WTC11 (cell line): ENCODE data around the gene PRR12. TPM values are rescaled to one million over a fixed set of nuclear protein-coding genes. Genes with fewer than 3 reads are reported as not detected.

Experiments used
- ATAC-seq: fragments of 200-7000 bp; cut with Tn5 transposase; 2 replicates; pipeline ENCODE4 v1.10.0; 2021; ENCODE audit warnings: mild to moderate bottlenecking, moderate library complexity
- CTCF ChIA-PET: fragments of 300-600 bp; sonication (Branson Sonifier 250); formaldehyde crosslinking; loops from one replicate; lab custom pipeline; 2021; ENCODE audit warnings: antibody characterized with exemption; lab: Charles Lee
- POLR2A ChIA-PET: fragments of 350-600 bp; sonication (Branson Sonifier 250); formaldehyde crosslinking; loops from one replicate; lab custom pipeline; 2021; ENCODE audit warnings: antibody characterized with exemption; lab: Charles Lee
- DNase-seq: peaks from one replicate; pipeline ENCODE4 v3.0.0; 2021; ENCODE audit warnings: low spot score
- H3K27ac Mint-ChIP-seq: 2 replicates; pipeline ENCODE4 v1.8.0; 2021; ENCODE audit warnings: mixed read lengths
- H3K27me3 Mint-ChIP-seq: 2 replicates; pipeline ENCODE4 v1.8.0; 2021; ENCODE audit warnings: low read depth, mild to moderate bottlenecking, moderate library complexity, mixed read lengths
- H3K36me3 Mint-ChIP-seq: 2 replicates; pipeline ENCODE4 v1.8.0; 2021; ENCODE audit warnings: mixed read lengths
- H3K4me1 Mint-ChIP-seq: 2 replicates; pipeline ENCODE4 v1.8.0; 2022; ENCODE audit warnings: mixed read lengths
- H3K4me3 Mint-ChIP-seq: 2 replicates; pipeline ENCODE4 v1.8.0; 2021; ENCODE audit warnings: mild to moderate bottlenecking, moderate library complexity, mixed read lengths
- H3K9me3 Mint-ChIP-seq: 2 replicates; pipeline ENCODE4 v1.8.0; 2021; ENCODE audit warnings: mixed read lengths
- ESRRA ChIP-seq: sonication (generic); formaldehyde crosslinking; IDR thresholded peaks from 2 replicates; pipeline ENCODE4 v1.8.1; 2022; ENCODE audit warnings: mild to moderate bottlenecking, missing genetic modification reagents, borderline replicate concordance
- ETV6 ChIP-seq: sonication (generic); formaldehyde crosslinking; IDR thresholded peaks from 2 replicates; pipeline ENCODE4 v1.8.1; 2022; ENCODE audit warnings: mild to moderate bottlenecking, missing genetic modification reagents
- FOXJ3 ChIP-seq: sonication (generic); formaldehyde crosslinking; IDR thresholded peaks from 2 replicates; pipeline ENCODE4 v1.9.0; 2021; ENCODE audit warnings: missing genetic modification reagents, mild to moderate bottlenecking, borderline replicate concordance
- FOXP1 ChIP-seq: sonication (generic); formaldehyde crosslinking; IDR thresholded peaks from 2 replicates; pipeline ENCODE4 v1.8.0; 2022; ENCODE audit warnings: missing genetic modification reagents, mild to moderate bottlenecking, moderate library complexity, borderline replicate concordance
- GRHL2 ChIP-seq: fragments of 250-450 bp; sonication (Bioruptor Pico); IDR thresholded peaks from 2 replicates; pipeline ENCODE4 v1.8.0; 2022; ENCODE audit warnings: mild to moderate bottlenecking, moderate library complexity; ENCODE audit not compliant: insufficient replicate concordance, severe bottlenecking
- NFE2L1 ChIP-seq: sonication (generic); formaldehyde crosslinking; IDR thresholded peaks from 2 replicates; pipeline ENCODE4 v1.8.1; 2023; ENCODE audit warnings: missing genetic modification reagents
- NFYB ChIP-seq: sonication (generic); formaldehyde crosslinking; conservative IDR thresholded peaks from 2 replicates; pipeline ENCODE4 v1.8.0; 2022; ENCODE audit warnings: low read depth, missing genetic modification reagents
- TEAD4 ChIP-seq: sonication (generic); formaldehyde crosslinking; IDR thresholded peaks from 2 replicates; pipeline ENCODE4 v1.8.0; 2022; ENCODE audit warnings: mild to moderate bottlenecking, missing genetic modification reagents
- TP53 ChIP-seq: sonication (generic); formaldehyde crosslinking; IDR thresholded peaks from 2 replicates; pipeline ENCODE4 v1.8.1; 2023; ENCODE audit warnings: mild to moderate bottlenecking, missing genetic modification reagents
- ZBTB21 ChIP-seq: sonication (generic); formaldehyde crosslinking; IDR thresholded peaks from 2 replicates; pipeline ENCODE4 v1.8.1; 2023; ENCODE audit warnings: mild to moderate bottlenecking, missing genetic modification reagents, borderline replicate concordance
- ZNF121 ChIP-seq: sonication (generic); formaldehyde crosslinking; IDR thresholded peaks from 2 replicates; pipeline ENCODE4 v1.8.0; 2023; ENCODE audit warnings: missing genetic modification reagents
- total RNA-seq: library from RNA; stranded (reverse); gene quantifications from 3 replicates; pipeline ENCODE4 v1.2.3, GENCODE V29; 2021
- TF ChIP-seq, protein P1 (sequence below): sonication (generic); formaldehyde crosslinking; IDR thresholded peaks from 2 replicates; pipeline ENCODE4 v1.8.0; 2022; ENCODE audit warnings: mild to moderate bottlenecking, missing genetic modification reagents
- TF ChIP-seq, protein P2 (sequence below): sonication (generic); formaldehyde crosslinking; IDR thresholded peaks from 2 replicates; pipeline ENCODE4 v1.8.1; 2022; ENCODE audit warnings: missing genetic modification reagents, borderline replicate concordance
- TF ChIP-seq, protein P3 (sequence below): fragments of 250-450 bp; sonication (Bioruptor Pico); IDR thresholded peaks from 2 replicates; pipeline ENCODE4 v1.9.0; 2021; ENCODE audit warnings: mild to moderate bottlenecking, borderline replicate concordance
- TF ChIP-seq, protein P4 (sequence below): sonication (generic); formaldehyde crosslinking; IDR thresholded peaks from 2 replicates; pipeline ENCODE4 v1.8.0; 2023; ENCODE audit warnings: mild to moderate bottlenecking, missing genetic modification reagents
- TF ChIP-seq, protein P5 (sequence below): sonication (generic); formaldehyde crosslinking; IDR thresholded peaks from 2 replicates; pipeline ENCODE4 v1.8.0; 2023; ENCODE audit warnings: missing genetic modification reagents, mild to moderate bottlenecking, borderline replicate concordance

The PRR12 gene
- total RNA-seq, 1 experiment from 2014 or later: 86.1 TPM

DNA sequence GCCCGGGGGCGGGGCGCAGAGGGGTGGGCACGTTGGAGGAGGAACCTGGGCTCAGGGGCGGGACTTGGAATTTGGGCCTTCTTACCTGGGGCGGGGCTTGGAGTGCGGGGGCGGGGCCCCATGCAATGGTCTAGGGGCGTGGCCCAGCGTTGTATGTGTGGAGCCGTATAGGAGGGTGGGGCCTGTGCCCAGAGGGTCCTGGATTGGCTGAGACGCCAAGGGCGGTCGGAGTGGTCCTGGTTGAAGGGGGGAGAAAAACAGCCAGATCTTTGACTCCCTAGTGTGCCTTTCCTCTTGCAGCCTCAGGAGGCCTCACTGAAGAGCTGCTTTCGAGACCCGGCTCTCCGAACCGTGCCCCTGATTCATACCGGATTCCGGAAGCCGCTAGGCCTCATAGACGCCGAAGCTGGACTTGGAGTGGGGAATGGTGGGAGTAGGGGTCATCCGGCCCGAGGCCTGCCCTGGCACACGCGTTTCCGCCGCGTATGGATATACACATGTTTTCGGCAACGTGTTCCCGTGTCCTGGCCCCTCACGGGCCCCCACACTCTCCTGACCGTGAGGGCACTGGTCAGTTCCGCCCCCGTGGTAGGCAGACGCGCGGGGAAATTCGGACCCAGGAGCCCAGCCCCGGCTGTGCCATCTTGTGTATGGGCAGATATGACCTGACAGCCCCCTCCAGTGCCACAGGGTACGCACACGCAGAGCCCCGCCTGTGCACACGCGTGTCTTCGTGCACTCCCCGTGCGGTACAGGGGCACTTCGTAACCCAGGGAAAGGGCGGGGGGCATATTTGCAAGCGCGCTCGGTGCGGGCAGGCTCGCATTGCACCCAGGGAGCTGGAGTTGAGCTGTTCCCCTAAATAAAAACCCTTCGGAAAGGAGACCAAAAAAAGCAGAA lies 661 bp upstream of the PRR12 start (continued):
- TF ChIP-seq, protein P1, sequence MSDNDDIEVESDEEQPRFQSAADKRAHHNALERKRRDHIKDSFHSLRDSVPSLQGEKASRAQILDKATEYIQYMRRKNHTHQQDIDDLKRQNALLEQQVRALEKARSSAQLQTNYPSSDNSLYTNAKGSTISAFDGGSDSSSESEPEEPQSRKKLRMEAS (CRISPR knock-in tag): peak; percentile 66
- TF ChIP-seq FOXP1 (CRISPR knock-in tag) (peak; percentile 57; the same call in 1 of the 2 replicates), ZNF121 (no peak), NFYB (CRISPR knock-in tag) (no peak), NFE2L1 (CRISPR knock-in tag) (peak; percentile 55; the same call in 1 of the 2 replicates), FOXJ3 (no peak), ETV6 (CRISPR knock-in tag) (0 out of 2 replicates have a peak, but pooled peaks have one; percentile 49)
- TF ChIP-seq, protein P2, sequence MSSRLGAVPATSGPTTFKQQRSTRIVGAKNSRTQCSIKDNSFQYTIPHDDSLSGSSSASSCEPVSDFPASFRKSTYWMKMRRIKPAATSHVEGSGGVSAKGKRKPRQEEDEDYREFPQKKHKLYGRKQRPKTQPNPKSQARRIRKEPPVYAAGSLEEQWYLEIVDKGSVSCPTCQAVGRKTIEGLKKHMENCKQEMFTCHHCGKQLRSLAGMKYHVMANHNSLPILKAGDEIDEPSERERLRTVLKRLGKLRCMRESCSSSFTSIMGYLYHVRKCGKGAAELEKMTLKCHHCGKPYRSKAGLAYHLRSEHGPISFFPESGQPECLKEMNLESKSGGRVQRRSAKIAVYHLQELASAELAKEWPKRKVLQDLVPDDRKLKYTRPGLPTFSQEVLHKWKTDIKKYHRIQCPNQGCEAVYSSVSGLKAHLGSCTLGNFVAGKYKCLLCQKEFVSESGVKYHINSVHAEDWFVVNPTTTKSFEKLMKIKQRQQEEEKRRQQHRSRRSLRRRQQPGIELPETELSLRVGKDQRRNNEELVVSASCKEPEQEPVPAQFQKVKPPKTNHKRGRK: no peak
- TF ChIP-seq, protein P3, sequence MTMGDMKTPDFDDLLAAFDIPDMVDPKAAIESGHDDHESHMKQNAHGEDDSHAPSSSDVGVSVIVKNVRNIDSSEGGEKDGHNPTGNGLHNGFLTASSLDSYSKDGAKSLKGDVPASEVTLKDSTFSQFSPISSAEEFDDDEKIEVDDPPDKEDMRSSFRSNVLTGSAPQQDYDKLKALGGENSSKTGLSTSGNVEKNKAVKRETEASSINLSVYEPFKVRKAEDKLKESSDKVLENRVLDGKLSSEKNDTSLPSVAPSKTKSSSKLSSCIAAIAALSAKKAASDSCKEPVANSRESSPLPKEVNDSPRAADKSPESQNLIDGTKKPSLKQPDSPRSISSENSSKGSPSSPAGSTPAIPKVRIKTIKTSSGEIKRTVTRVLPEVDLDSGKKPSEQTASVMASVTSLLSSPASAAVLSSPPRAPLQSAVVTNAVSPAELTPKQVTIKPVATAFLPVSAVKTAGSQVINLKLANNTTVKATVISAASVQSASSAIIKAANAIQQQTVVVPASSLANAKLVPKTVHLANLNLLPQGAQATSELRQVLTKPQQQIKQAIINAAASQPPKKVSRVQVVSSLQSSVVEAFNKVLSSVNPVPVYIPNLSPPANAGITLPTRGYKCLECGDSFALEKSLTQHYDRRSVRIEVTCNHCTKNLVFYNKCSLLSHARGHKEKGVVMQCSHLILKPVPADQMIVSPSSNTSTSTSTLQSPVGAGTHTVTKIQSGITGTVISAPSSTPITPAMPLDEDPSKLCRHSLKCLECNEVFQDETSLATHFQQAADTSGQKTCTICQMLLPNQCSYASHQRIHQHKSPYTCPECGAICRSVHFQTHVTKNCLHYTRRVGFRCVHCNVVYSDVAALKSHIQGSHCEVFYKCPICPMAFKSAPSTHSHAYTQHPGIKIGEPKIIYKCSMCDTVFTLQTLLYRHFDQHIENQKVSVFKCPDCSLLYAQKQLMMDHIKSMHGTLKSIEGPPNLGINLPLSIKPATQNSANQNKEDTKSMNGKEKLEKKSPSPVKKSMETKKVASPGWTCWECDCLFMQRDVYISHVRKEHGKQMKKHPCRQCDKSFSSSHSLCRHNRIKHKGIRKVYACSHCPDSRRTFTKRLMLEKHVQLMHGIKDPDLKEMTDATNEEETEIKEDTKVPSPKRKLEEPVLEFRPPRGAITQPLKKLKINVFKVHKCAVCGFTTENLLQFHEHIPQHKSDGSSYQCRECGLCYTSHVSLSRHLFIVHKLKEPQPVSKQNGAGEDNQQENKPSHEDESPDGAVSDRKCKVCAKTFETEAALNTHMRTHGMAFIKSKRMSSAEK (CRISPR knock-in tag): no peak
- TF ChIP-seq, protein P4, sequence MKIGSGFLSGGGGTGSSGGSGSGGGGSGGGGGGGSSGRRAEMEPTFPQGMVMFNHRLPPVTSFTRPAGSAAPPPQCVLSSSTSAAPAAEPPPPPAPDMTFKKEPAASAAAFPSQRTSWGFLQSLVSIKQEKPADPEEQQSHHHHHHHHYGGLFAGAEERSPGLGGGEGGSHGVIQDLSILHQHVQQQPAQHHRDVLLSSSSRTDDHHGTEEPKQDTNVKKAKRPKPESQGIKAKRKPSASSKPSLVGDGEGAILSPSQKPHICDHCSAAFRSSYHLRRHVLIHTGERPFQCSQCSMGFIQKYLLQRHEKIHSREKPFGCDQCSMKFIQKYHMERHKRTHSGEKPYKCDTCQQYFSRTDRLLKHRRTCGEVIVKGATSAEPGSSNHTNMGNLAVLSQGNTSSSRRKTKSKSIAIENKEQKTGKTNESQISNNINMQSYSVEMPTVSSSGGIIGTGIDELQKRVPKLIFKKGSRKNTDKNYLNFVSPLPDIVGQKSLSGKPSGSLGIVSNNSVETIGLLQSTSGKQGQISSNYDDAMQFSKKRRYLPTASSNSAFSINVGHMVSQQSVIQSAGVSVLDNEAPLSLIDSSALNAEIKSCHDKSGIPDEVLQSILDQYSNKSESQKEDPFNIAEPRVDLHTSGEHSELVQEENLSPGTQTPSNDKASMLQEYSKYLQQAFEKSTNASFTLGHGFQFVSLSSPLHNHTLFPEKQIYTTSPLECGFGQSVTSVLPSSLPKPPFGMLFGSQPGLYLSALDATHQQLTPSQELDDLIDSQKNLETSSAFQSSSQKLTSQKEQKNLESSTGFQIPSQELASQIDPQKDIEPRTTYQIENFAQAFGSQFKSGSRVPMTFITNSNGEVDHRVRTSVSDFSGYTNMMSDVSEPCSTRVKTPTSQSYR (CRISPR knock-in tag): peak; percentile 58; the same call in 1 of the 2 replicates

DNA sequence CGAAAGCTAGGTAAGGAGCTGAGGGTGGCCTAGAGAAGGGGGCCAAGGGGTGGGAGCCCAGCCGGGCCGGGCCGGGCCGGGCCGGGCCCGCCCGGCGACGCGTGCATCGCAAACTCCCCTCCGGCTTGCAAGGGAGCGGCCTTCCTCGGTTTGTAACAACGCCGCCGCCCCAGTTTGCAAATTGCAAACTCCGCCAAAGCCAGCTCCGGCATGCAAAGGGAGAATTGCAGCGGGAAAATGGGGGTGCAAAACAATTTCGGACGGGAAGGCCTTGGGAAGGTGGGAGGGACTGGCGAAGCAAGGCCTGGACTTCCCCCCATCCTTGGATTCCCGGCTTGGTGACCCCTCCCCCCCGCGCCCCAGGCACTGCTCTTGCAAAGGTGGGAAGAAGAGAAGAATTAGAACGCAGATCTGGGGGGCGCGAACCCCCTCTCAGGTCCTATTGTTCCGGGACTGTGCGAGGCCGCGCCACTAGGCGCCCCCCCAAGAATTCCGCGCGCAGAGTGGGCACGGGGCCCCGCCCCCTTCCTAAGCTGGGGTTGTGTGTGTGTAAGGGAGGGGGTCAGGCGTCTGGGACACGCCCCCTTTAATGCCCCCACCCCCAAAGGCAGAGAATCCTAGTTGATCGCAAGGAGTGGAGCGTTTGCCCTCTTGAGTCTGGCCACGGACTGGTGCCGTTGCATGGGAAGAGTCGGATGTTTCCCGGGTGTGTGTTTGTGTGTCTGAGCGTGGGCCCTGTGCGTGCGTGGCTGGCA lies 926 bp downstream of the PRR12 start:
- DNase-seq: peak; percentile 70
- H3K27ac Mint-ChIP-seq: peak overlapping the region; percentile 89
- H3K4me3 Mint-ChIP-seq: peak overlapping the region; percentile 95
- ChIA-PET CTCF (interaction anchor here (0.6 to 4.0 kb wide), 3 partner anchors 21 to 161 kb away, joined by 3 to 21 read pairs (median 3); no protein-coding TSS in a partner anchor), POLR2A (interaction anchor here (1.2 kb wide), 1 partner anchor 48 kb away, joined by 3 read pairs; the partner anchor contains the start of gene RRAS)
- peaks cover 13% of the 10 kb centered on the region for H3K36me3 Mint-ChIP-seq
- peaks cover 11% of the 10 kb centered on the region for H3K4me1 Mint-ChIP-seq
- ATAC-seq: no peak
- no peaks in the 10 kb centered on the region for H3K9me3 Mint-ChIP-seq
- H3K27me3 Mint-ChIP-seq: no peaks in the 10 kb centered on the region
- TF ChIP-seq TP53 (0 out of 2 replicates have a peak, but pooled peaks have one; percentile 57), TEAD4 (CRISPR knock-in tag) (peak; percentile 49; the same call in 1 of the 2 replicates), GRHL2 (CRISPR knock-in tag) (no peak), ZBTB21 (CRISPR knock-in tag) (no peak), ESRRA (peak; percentile 24; the same call in 1 of the 2 replicates)
- TF ChIP-seq, protein P1 (CRISPR knock-in tag): peak; percentile 46; the same call in 1 of the 2 replicates
- TF ChIP-seq, protein P5, sequence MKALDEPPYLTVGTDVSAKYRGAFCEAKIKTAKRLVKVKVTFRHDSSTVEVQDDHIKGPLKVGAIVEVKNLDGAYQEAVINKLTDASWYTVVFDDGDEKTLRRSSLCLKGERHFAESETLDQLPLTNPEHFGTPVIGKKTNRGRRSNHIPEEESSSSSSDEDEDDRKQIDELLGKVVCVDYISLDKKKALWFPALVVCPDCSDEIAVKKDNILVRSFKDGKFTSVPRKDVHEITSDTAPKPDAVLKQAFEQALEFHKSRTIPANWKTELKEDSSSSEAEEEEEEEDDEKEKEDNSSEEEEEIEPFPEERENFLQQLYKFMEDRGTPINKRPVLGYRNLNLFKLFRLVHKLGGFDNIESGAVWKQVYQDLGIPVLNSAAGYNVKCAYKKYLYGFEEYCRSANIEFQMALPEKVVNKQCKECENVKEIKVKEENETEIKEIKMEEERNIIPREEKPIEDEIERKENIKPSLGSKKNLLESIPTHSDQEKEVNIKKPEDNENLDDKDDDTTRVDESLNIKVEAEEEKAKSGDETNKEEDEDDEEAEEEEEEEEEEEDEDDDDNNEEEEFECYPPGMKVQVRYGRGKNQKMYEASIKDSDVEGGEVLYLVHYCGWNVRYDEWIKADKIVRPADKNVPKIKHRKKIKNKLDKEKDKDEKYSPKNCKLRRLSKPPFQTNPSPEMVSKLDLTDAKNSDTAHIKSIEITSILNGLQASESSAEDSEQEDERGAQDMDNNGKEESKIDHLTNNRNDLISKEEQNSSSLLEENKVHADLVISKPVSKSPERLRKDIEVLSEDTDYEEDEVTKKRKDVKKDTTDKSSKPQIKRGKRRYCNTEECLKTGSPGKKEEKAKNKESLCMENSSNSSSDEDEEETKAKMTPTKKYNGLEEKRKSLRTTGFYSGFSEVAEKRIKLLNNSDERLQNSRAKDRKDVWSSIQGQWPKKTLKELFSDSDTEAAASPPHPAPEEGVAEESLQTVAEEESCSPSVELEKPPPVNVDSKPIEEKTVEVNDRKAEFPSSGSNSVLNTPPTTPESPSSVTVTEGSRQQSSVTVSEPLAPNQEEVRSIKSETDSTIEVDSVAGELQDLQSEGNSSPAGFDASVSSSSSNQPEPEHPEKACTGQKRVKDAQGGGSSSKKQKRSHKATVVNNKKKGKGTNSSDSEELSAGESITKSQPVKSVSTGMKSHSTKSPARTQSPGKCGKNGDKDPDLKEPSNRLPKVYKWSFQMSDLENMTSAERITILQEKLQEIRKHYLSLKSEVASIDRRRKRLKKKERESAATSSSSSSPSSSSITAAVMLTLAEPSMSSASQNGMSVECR (CRISPR knock-in tag): 0 out of 2 replicates have a peak, but pooled peaks have one; percentile 58
